ENCODE data around the gene BATF. TPM values are rescaled to one million over a fixed set of nuclear protein-coding genes. Genes with fewer than 3 reads are reported as not detected.
A peak's percentile ranks its signal among the peaks of the same experiment; 100 is the strongest.

Gene BATF
- polyA plus RNA-seq, 10 donors, result 0.37 to 2.0 (median 0.69) TPM; not detected in 2

DNA sequence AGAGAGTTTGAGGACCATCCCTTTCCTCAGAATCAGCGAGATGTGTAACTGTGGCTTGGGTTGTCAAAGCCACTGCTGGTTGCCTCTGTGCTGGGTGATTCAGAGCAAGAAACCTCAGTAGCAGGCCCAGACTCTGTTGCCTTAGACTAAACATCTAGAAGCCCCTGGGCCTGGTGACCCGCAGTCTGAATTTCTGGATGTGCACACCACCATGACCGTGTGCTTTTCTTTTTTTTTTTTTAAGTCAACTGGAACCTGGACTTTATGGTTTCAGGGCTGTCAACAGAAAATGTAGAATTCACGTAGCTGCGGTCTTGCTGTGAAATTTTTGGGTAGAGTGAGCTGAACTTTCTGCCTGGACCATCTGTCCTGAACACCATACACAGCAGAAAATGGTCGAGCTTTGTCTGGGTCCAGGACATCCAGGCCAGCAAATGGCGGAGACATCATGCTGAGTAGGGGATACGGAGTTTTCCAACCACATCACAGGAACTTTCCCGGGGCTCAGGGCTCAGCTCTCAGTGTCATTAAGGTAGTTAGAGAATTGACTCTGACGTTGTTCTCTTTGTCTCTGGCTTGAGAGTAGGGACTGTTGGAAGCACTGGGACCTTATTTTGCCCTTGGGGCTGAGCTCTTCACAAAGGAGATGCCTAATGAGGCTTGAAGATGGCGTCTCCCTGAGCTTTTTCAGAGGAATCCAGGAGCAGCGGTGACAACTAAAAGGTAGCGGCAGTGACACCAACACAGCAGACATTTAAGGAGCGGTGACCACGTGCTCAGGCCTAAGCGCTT is 23.0 kb upstream of the BATF start:
- DNase-seq, result no peak

GRCh38 chr14:75501080-75501479 is 21.2 kb upstream of the BATF start:
- no peak for DNase-seq

DNA sequence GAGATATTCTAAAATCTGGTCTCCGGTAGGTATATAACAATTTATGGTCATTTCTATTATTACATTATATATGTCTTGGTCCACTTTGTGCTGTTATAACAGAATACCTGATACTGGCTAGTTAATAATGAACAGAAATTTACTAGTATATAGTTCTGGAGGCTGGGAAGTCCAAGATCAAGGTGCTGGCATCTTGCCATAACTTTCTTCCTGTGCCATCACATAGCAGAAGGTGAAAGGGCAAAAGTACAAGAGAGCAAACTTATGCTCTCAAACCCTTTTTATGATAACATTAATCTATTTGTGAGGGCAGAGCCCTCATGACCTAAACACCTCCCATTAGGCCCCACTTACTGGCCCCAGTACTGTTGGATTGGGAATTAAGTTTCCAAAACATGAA is 17.9 kb upstream of the BATF start:
- DNase-seq, result no peak

DNA sequence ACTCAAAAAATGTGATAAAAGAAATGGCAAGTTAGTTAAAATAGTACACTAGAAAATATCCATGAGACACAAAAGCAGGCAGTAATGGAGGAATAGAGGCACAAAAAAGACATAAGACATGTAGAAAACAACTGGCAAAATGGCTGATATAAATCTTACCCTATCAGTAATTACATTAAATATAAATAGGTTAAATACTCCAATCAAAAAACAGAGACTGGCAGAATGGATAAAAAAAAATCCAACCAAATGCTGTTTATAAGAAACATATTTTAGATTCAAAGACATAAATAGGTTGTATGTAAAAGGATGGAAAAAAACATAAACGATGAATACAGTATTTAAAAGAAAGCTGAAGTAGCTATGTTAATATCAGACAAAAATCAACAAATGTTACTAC is 15.3 kb upstream of the BATF start:
- no peak for DNase-seq

DNA sequence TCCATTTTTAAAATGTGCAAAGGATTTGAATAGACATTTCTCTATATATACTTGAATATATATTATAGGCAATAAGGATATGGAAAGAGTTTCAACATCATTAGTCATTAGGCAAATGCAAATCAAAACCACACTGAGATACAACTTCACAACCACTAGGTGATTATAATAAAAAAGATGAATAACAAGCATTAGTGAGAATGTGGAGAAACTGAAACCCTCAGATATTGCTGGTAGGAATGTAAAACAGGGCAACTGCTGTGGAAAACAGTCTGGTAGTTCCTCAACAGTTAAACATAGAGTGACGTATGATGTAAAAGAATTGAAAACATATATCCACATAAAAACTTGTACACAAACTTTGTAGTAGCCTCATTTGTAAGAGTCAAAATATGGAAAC is 11.7 kb upstream of the BATF start:
- no peak for DNase-seq

- DNase-seq, result no peak
Measured at GRCh38 chr14:75511201-75511600, 11.1 kb upstream of the BATF start.

- DNase-seq, result no peak
Measured at GRCh38 chr14:75513911-75514672, 8.2 kb upstream of the BATF start.

DNA sequence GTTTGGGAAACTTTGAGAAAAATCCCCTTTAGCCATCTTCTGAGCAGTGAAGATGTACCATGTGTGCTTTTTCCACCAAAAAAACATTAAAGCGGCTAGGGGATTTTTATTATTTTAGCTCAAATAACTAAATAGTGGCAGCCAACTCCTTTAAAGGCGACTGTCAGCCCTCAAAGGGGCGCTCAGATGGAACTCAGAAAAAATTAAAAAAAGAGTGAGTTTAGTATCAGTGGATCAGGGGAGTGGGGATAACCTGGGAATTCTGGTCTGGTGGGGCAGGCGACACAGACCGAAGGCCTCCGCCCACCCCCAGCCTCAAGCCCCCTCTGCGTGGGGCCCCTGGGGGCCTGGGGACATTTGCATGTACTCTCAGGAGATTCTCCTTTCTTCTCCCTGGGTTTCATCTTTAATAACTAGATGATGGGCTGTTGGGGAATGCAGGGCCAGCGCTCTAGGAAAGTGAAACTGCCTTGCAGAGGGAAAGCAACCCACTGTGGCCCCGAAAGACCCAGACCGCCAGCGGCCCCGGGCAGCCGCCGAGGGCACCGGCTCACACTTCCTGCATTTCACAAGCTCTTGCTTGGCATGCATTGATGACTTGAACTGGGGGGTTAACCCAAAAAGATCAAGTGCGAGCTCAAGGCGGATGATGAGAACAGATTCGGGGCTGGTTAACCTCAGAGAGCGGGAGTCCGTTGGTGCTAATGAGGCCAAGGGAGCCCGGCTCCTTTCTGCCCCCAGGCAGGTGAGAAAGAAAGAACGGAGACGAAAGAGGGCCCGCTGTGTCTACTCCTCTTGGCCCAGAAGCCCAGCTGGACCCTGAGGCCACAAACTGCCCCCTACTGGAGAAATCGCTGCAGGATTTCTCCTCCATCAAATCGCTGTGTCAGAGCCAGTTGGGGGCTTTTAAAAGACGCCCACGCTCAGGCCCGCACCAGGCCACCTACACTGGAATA is 7.3 kb upstream of the BATF start:
- peak in 2 of 3 donors; percentile 5 to 22 for DNase-seq

GRCh38 chr14:75515629-75515996 is 6.7 kb upstream of the BATF start:
- DNase-seq, result peak in 1 of 3 donors; percentile 11

GRCh38 chr14:75518625-75519024 is 3.6 kb upstream of the BATF start:
- DNase-seq, result no peak

DNA sequence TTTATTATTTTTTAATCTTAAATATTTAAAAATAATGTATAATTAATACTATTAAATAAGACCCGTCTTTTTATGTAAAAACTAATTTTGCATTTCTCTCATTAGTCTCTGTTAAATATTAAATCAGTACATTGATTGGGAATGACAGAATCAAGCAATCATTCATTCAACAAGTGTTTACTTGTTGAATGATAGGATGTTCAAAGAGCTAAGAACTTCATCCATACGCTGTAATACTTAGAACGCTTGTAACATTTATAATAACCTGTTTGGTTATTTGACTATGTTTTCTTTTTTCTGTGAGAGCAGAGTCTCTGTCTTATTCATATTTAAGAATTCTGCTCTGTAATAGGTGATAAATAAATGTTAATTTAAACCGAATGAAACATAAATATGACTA is 2.9 kb upstream of the BATF start:
- no peak for DNase-seq

- no peak for DNase-seq
Measured at GRCh38 chr14:75519826-75520728, 2.2 kb upstream of the BATF start.

DNA sequence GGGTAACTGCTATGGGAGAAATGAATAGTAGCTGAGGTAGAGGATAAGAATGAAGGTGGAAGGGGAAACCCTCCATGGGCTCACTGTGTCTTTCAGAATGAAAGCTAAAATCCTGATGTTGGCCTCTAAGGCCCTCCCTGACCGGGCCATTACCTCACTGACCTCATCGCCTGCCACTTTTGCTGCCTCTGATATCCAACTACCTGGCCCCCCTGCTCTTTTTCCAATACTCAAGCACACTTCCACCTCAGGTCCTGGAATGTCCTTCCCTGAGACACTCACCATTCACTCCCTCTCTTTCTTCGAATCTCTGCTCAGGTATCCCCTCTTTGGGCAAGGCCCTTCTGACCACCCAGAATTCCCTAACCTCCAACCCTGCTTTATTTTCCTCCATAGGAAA is 1.4 kb upstream of the BATF start:
- no peak for DNase-seq

DNA sequence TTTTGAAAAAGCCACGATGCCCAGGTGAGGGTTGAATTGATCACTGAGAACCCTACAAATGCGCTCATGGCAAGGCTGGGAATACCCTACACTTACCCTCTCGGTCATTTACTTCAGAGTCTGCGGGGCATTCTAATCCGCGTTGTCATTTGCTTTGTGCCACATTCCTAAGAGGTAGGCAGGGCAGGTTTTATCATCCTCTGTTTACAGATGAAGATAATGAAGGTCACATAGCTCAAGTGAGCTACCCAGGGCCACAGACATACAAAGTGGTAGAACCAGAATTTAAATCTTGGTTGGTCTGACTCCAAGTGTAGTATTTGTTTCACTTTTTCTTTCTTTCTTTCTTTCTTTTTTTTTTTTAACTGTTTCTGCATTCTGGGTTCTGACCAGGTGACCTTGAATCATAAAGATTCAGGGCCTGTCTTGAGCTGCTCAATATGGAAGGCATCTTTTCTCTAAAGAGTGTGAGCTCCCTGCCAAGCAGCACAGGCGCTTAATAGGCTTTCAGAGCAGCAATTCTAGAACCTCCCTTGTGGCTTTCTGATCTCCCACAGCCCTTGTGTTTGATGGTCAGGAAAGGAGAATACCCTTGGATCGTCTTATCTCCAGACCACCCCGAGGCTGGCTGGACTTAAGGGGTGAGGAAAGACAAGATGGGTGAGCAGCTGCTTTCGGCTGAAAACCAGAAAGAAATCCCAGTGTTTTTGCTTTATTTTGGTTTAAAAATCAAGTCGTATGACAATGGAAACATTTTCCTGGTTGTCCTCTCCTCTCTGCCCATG is 662 bp upstream of the BATF start:
- no peak for DNase-seq

DNA sequence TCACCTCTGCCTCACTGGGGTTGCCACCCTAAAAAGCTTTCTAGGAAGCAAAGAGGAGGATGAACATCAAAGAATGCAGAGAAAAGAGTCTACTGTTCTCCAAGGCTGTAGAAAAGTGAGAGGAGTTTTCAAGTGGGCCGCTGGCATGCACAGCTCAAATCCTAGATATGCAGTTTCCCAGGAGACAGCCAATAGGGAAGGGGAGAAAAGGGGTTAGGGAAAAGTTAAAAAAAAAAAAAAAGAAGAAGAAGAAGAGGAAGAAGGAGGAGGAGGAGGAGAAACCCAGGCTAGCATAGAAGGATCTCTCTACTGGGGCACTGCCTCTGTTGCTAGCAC is 682 bp downstream of the BATF start:
- no peak for DNase-seq

DNA sequence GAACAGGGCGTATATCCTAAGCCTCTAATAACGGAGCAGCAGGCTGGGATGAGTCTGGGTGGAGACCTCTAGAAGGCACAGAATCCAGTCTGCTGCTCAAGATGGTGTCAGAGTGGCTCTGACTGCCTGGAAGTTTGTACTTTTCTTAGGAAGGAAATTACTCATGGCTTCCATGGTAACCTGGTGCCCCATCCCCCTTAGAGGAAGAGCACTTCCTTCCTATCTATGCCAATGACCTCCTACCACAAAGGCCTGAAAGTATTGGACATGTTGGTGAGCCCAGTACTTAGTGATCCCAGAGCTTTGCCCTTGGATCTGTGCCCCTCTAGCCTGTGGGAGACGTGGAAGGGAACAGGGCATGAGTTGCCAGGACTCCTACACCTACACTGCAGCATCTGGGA is 1.5 kb downstream of the BATF start:
- DNase-seq, result no peak

DNA sequence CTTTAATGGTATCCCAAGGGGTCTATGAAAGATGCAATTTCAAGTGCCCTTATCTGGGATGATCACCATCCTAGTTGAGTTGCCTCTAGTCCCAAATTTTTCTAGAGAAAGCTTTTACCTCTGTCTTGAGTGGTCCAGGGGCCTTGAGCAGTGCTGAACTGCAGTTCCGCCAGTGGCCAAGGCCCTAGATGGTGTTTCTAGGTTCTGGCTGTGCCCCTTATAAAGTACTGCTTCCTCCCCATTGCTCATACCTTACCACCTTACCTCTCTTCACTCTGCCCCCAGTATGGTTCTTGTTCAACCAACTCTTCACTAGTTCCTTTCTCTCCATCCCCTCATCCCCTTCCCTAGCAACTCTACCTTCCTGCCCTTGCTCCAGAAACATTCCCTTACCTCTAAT is 3.7 kb downstream of the BATF start:
- no peak for DNase-seq

- no peak for DNase-seq
Measured at GRCh38 chr14:75527449-75528163, 5.3 kb downstream of the BATF start.

GRCh38 chr14:75531256-75531655 is 9.0 kb downstream of the BATF start:
- no peak for DNase-seq

All from muscle of back (tissue), 11 donors.